Gastrocnemius medialis (tissue), 4 donors: Measurements from ENCODE around the gene DMAP1.

Source experiments
- POLR2A ChIP-seq, 2 donors: fragments of 450-650 bp; IDR thresholded peaks; one replicate each; pipeline ENCODE4 v1.6.1; 2017; ENCODE audit warnings: antibody characterized with exemption in 2 of 2, mild to moderate bottlenecking in 2 of 2, moderate library complexity in 2 of 2
- TF ChIP-seq, protein P1 (sequence below), 5 experiments: fragments of 450-650 bp in 3 of 5; fragments of 200-600 bp in 2 of 5; sonication (generic) in 2 of 5; IDR thresholded peaks in 4 of 5; conservative IDR thresholded peaks in 1 of 5; 1 replicate in 4 of 5; 2 replicates in 1 of 5; pipeline ENCODE4 v1.5.1; 2016 to 2019; ENCODE audit warnings: antibody characterized with exemption in 5 of 5, mild to moderate bottlenecking in 3 of 5, moderate library complexity in 3 of 5

DNA sequence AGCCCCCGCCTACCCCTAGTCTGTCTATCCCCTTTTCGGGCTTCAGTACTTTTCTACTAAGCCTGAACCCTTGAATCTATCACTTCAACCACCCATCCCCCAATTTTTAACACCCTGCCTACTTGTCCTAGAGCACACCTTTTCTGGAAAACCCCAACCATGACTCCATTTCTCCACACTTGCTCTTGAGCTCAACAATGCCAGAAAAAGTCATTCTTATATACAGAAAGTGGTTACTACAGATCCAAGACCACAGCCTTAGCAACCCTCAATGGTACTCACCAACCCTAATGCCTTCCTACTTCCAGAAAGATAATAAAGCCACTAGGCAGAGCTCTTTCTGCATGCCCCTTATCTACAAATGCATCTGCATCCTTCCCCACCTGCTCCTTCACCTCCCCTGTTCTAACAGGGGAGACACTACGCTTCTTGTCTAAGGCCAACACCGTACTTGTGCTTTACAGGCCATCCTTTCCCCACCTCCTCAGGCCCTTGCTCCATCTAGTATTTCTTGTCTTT lies 41.2 kb downstream of the DMAP1 start:
- TF ChIP-seq, protein P1, sequence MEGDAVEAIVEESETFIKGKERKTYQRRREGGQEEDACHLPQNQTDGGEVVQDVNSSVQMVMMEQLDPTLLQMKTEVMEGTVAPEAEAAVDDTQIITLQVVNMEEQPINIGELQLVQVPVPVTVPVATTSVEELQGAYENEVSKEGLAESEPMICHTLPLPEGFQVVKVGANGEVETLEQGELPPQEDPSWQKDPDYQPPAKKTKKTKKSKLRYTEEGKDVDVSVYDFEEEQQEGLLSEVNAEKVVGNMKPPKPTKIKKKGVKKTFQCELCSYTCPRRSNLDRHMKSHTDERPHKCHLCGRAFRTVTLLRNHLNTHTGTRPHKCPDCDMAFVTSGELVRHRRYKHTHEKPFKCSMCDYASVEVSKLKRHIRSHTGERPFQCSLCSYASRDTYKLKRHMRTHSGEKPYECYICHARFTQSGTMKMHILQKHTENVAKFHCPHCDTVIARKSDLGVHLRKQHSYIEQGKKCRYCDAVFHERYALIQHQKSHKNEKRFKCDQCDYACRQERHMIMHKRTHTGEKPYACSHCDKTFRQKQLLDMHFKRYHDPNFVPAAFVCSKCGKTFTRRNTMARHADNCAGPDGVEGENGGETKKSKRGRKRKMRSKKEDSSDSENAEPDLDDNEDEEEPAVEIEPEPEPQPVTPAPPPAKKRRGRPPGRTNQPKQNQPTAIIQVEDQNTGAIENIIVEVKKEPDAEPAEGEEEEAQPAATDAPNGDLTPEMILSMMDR (IDR thresholded peaks at IDR 0.05 in 4 of 5, conservative IDR thresholded peaks at IDR 0.05 in 1 of 5), result no peak
- TF ChIP-seq POLR2A (IDR thresholded peaks at IDR 0.05), result no peak
